CD4-positive, alpha-beta T cell treated with Interferon alpha-2 for 1 hour (primary cell): ENCODE measurements around the gene RAD51C.
"Not testable (repeated sequence)": the region's sequence is repeated elsewhere in the genome, so short reads cannot be mapped to it uniquely, and the experiment has no call there.

Source experiments
- DNase-seq, 2 donors: peaks; one replicate each; pipeline ENCODE4 v3.0.0-alpha.2; 2020 to 2022

The RAD51C gene

GRCh38 chr17:58749627-58750026 lies 57.2 kb downstream of the RAD51C start:
- not testable (repeated sequence) for DNase-seq

- no peak for DNase-seq
These were observed 60.6 kb downstream of the RAD51C start for GRCh38 chr17:58753026-58753425.

- no peak for DNase-seq
These were observed 62.8 kb downstream of the RAD51C start for GRCh38 chr17:58755269-58755576.

- peak; percentile 20 to 31 for DNase-seq
These were observed 63.3 kb downstream of the RAD51C start, which contains the start of gene PPM1E for GRCh38 chr17:58755577-58756245. Gene PPM1E (plus strand): TSS chr17:58755854.

GRCh38 chr17:58756246-58757161 lies 64.1 kb downstream of the RAD51C start:
- no peak for DNase-seq

GRCh38 chr17:58757162-58757613 lies 64.8 kb downstream of the RAD51C start:
- no peak for DNase-seq

GRCh38 chr17:58758890-58759289 lies 66.5 kb downstream of the RAD51C start:
- DNase-seq, result no peak

- DNase-seq, result no peak
These were observed 67.1 kb downstream of the RAD51C start for GRCh38 chr17:58759522-58759921.

- no peak for DNase-seq
These were observed 67.8 kb downstream of the RAD51C start for GRCh38 chr17:58760248-58760647.

GRCh38 chr17:58763263-58763662 lies 70.9 kb downstream of the RAD51C start:
- DNase-seq, result no peak

GRCh38 chr17:58764373-58764772 lies 72.0 kb downstream of the RAD51C start:
- no peak for DNase-seq

- DNase-seq, result not testable (repeated sequence)
These were observed 86.1 kb downstream of the RAD51C start for GRCh38 chr17:58778482-58778881.

- no peak for DNase-seq
These were observed 87.0 kb downstream of the RAD51C start for GRCh38 chr17:58779446-58779845.

- DNase-seq, result no peak
These were observed 91.0 kb downstream of the RAD51C start for GRCh38 chr17:58783380-58783779.

GRCh38 chr17:58785097-58785496 lies 92.7 kb downstream of the RAD51C start:
- no peak for DNase-seq
